ENCODE measurements around the gene XRCC2. TPM values are rescaled to one million over a fixed set of nuclear protein-coding genes. Genes with fewer than 3 reads are reported as not detected.
"Not testable (repeated sequence)": the region's sequence is repeated elsewhere in the genome, so short reads cannot be mapped to it uniquely, and the experiment has no call there.

XRCC2 gene
- total and polyA plus RNA-seq, 12 donors: 0.12 to 4.1 (median 0.50) TPM

DNA sequence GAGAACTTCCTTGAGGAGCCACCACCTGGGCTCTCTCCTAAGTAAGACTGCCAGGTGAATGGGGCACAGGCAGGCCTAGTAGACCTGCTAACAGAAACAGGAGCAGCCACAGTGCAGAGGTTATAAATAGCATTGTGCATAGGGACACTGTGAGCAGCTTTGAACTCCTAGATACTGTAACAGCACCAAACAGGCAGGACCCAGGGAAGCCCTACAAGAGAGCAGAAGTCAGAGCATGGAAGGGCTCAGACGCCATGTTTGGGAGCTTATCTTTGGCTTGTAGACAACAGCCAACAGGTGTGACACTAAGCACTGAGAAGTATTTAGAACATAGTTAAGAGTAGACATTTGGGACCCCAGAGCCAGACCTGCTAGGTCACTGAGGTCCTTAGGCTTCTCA is 14.5 kb downstream of the XRCC2 start:
- 82 to 100% (median 94%) methylated on average over 1 of the region's 1 CpG for WGBS, 4 donors
- H3K27me3 ChIP-seq: no peaks in the 10 kb centered on the region
- no peak overlapping the region for H3K27ac ChIP-seq
- H3K4me3 ChIP-seq: no peak overlapping the region
- TF ChIP-seq, protein P1, sequence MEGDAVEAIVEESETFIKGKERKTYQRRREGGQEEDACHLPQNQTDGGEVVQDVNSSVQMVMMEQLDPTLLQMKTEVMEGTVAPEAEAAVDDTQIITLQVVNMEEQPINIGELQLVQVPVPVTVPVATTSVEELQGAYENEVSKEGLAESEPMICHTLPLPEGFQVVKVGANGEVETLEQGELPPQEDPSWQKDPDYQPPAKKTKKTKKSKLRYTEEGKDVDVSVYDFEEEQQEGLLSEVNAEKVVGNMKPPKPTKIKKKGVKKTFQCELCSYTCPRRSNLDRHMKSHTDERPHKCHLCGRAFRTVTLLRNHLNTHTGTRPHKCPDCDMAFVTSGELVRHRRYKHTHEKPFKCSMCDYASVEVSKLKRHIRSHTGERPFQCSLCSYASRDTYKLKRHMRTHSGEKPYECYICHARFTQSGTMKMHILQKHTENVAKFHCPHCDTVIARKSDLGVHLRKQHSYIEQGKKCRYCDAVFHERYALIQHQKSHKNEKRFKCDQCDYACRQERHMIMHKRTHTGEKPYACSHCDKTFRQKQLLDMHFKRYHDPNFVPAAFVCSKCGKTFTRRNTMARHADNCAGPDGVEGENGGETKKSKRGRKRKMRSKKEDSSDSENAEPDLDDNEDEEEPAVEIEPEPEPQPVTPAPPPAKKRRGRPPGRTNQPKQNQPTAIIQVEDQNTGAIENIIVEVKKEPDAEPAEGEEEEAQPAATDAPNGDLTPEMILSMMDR (IDR thresholded peaks at IDR 0.05): no peak
- no peak for TF ChIP-seq POLR2A (IDR thresholded peaks at IDR 0.05)
- H3K36me3 ChIP-seq (replicated peaks in 1 of 2): no peaks in the 10 kb centered on the region
- H3K4me1 ChIP-seq (replicated peaks in 1 of 2): no peaks in the 10 kb centered on the region
- no peak for DNase-seq
- H3K9me3 ChIP-seq (replicated peaks in 1 of 3): no peaks in the 10 kb centered on the region
- intact Hi-C loops (cut with DNase I): no loop called here

DNA sequence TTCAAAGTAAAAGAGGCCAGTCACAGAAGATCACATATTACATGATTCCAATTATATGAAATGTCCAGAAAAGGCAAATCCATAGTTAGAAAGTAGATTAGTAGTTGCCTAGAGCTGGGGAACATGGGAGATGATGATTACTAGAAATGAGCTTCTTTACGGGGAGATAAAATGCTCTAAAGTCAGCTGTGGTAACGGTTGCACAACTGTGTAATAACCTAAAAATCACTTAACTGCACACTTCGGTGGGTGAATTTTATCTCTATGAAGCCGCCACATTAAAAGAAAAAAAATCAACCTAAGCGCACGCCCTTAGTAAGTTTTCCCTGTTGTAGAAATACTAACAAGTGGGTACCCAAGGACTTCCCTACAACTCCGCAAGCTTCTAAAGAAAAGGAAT is 15.9 kb downstream of the XRCC2 start:
- H3K4me1 ChIP-seq (replicated peaks in 1 of 2): no peaks in the 10 kb centered on the region
- no peaks in the 10 kb centered on the region for H3K36me3 ChIP-seq (replicated peaks in 1 of 2)
- H3K9me3 ChIP-seq (replicated peaks in 1 of 3): no peaks in the 10 kb centered on the region
- no peak for DNase-seq
- no peak overlapping the region for H3K4me3 ChIP-seq
- no peak overlapping the region for H3K27ac ChIP-seq
- no peaks in the 10 kb centered on the region for H3K27me3 ChIP-seq
- 92 to 96% (median 95%) methylated on average over 7 of the region's 7 CpGs for WGBS, 4 donors
- TF ChIP-seq POLR2A (IDR thresholded peaks at IDR 0.05): no peak
- intact Hi-C loops (cut with DNase I): no loop called here

DNA sequence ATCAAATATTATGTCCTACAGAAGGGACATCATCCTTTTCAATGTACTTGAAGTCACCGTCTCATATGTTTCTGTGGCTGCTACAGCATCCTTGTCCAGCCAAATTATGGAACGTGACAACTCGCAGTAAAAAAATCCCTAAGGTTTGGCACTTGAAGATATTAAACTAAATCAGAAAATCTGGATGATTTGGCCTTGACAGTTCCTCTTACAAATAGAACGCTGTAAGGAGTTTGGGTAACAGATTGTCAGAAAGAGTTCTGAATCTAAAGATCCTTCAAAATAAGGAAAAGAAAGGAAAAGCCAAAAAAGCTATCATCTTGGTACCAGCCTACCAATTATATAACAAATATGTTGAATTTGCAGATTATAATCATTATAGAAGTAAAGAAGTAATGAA is 21.0 kb downstream of the XRCC2 start:
- 47 to 54% (median 50%) methylated on average over 4 of the region's 4 CpGs for WGBS, 4 donors
- H3K36me3 ChIP-seq (replicated peaks in 1 of 2): no peaks in the 10 kb centered on the region
- intact Hi-C loops (cut with DNase I): no loop called here

DNA sequence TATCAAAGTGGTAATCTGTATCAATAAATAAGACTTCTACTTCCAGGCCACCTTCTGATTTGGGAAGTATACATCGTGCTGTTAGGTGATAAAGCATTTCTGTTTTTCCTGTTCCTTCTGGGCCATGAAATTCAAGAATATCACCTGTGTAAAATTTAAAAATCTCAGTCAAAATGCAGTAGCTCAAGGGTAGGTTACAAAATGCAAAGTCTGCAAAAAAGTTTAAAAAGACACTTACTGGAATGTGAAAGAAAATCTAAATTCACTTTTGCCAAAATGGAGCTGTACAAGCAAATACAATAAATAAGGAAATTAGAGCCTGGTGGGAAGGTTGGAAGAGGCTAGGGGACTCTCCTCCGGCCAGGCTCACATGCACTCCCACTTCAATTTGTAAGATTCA is 26.7 kb downstream of the XRCC2 start:
- Histone ChIP-seq H3K4me3 (no peak overlapping the region), H3K27ac (no peak overlapping the region), H3K9me3 (replicated peaks in 1 of 3) (no peaks in the 10 kb centered on the region), H3K36me3 (replicated peaks in 1 of 2) (no peaks in the 10 kb centered on the region), H3K4me1 (replicated peaks in 1 of 2) (no peaks in the 10 kb centered on the region), H3K27me3 (no peaks in the 10 kb centered on the region)
- 87 to 98% (median 92%) methylated on average over 2 of the region's 2 CpGs for WGBS, 4 donors
- intact Hi-C loops (cut with DNase I): no loop called here
- no peak for DNase-seq
- TF ChIP-seq, protein P1 (IDR thresholded peaks at IDR 0.05): no peak
- TF ChIP-seq POLR2A (IDR thresholded peaks at IDR 0.05): no peak

More for the DNA sequence above, 21.0 kb downstream of the XRCC2 start:
- H3K9me3 ChIP-seq (replicated peaks in 1 of 3): no peaks in the 10 kb centered on the region
- no peak for TF ChIP-seq POLR2A (IDR thresholded peaks at IDR 0.05)
- TF ChIP-seq, protein P1 (IDR thresholded peaks at IDR 0.05): no peak
- no peaks in the 10 kb centered on the region for H3K27me3 ChIP-seq
- H3K4me1 ChIP-seq (replicated peaks in 1 of 2): no peaks in the 10 kb centered on the region
- no peak for DNase-seq
- H3K27ac ChIP-seq: no peak overlapping the region
- no peak overlapping the region for H3K4me3 ChIP-seq

DNA sequence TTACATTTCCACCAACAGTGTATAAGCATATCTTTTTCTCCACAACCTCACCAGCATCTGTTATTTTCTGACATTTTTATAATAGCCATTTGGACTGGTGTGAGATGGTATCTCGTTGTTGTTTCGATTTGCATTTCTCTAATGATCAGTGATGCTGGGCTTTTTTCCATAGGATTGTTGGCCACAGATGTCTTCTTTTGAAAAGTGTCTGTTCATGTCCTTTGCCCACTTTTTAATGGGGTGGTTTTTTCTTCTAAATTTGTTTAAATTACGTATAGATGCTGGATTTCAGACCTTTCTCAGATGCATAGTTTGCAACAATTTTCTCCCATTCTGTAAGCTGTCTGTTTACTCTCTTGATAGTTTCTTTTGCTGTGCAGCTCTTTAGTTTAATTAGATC is 28.9 kb downstream of the XRCC2 start:
- Histone ChIP-seq H3K27ac (no peak overlapping the region), H3K36me3 (replicated peaks in 1 of 2) (no peaks in the 10 kb centered on the region), H3K27me3 (no peaks in the 10 kb centered on the region), H3K4me1 (replicated peaks in 1 of 2) (no peaks in the 10 kb centered on the region), H3K9me3 (replicated peaks in 1 of 3) (no peaks in the 10 kb centered on the region), H3K4me3 (no peak overlapping the region)
- intact Hi-C loops (cut with DNase I): no loop called here
- DNase-seq: no peak
- TF ChIP-seq POLR2A (IDR thresholded peaks at IDR 0.05): no peak
- TF ChIP-seq, protein P1 (IDR thresholded peaks at IDR 0.05): no peak
- 97 to 99% (median 98%) methylated on average over 3 of the region's 3 CpGs for WGBS, 4 donors

DNA sequence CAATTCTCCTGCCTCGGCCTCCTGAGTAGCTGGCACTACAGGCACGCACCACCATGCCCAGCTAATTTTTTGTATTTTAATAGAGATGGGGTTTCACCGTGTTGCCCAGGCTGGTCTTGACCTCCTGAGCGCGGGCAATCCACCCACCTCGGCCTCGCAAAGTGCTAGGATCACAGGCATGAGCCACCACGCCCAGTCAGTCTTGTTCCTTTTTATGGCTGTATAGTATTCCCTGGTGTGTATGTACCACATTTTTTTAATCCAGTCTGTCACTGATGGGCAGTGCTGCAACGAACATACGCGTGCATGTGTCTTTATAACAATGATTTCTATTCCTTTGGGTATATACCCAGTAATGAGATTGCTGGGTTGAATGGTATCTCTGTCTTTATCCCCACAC is 29.4 kb downstream of the XRCC2 start:
- H3K27ac ChIP-seq; H3K9me3 ChIP-seq (replicated peaks in 1 of 3); H3K36me3 ChIP-seq (replicated peaks in 1 of 2); DNase-seq; intact Hi-C loops (cut with DNase I); H3K4me1 ChIP-seq (replicated peaks in 1 of 2); H3K4me3 ChIP-seq; H3K27me3 ChIP-seq: not testable (repeated sequence)
- WGBS, 4 donors: 94 to 99% (median 97%) methylated on average over 11 of the region's 11 CpGs
